ENCODE measurements around the gene PRKCZ. TPM values are rescaled to one million over a fixed set of nuclear protein-coding genes. Genes with fewer than 3 reads are reported as not detected.
"Not testable (repeated sequence)": the region's sequence is repeated elsewhere in the genome, so short reads cannot be mapped to it uniquely, and the experiment has no call there.

Gene PRKCZ
- total RNA-seq, 1 donor: 0.72 TPM

DNA sequence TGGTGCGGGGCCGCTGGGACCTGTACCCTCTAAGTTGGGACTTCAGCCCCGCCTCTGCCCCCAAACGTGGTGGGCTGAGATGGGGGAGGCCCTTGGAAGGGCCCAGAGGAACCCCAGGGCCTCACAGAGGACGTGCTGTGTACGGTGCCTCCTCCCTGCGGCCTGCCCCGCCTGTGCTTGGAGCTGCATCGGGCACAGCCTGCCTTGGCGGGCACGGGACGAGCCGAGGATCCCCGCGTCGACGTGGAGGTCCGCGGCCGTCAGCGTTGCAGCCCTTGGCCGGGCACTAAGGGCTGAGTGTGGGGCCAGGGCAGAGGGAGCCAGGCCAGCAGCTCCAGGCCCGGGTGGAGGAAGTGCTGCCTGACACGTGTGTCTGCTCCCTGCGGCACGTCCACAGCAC is 43.4 kb downstream of the PRKCZ start:
- no peaks in the 10 kb centered on the region for H3K27me3 ChIP-seq (ENCODE audit: insufficient read depth, low read length)
- no peak overlapping the region for H3K27ac ChIP-seq (ENCODE audit: low read depth, low read length)
- no peaks in the 10 kb centered on the region for H3K9me3 ChIP-seq (ENCODE audit: low read depth, low read length)
- H4K20me1 ChIP-seq (ENCODE audit: insufficient read depth, low read length): no peaks in the 10 kb centered on the region
- H3K4me2 ChIP-seq (ENCODE audit: insufficient read depth, low read length): no peak overlapping the region
- peaks cover 2% of the 10 kb centered on the region for H3K4me1 ChIP-seq (ENCODE audit: insufficient read depth, low read length)
- no peaks in the 10 kb centered on the region for H3K36me3 ChIP-seq (ENCODE audit: insufficient read depth, low read length)
- TF ChIP-seq, protein P1, sequence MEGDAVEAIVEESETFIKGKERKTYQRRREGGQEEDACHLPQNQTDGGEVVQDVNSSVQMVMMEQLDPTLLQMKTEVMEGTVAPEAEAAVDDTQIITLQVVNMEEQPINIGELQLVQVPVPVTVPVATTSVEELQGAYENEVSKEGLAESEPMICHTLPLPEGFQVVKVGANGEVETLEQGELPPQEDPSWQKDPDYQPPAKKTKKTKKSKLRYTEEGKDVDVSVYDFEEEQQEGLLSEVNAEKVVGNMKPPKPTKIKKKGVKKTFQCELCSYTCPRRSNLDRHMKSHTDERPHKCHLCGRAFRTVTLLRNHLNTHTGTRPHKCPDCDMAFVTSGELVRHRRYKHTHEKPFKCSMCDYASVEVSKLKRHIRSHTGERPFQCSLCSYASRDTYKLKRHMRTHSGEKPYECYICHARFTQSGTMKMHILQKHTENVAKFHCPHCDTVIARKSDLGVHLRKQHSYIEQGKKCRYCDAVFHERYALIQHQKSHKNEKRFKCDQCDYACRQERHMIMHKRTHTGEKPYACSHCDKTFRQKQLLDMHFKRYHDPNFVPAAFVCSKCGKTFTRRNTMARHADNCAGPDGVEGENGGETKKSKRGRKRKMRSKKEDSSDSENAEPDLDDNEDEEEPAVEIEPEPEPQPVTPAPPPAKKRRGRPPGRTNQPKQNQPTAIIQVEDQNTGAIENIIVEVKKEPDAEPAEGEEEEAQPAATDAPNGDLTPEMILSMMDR (IDR thresholded peaks at IDR 0.05; ENCODE audit: extremely low read depth, low read depth, low read length): no peak
- H3K79me2 ChIP-seq (ENCODE audit: insufficient read depth, low read length): no peaks in the 10 kb centered on the region
- DNase-seq (ENCODE audit: insufficient read length, low spot score, missing footprints): no peak
- H3K4me3 ChIP-seq (ENCODE audit: insufficient read depth, low read length): no peak overlapping the region
- no peak overlapping the region for H2AFZ ChIP-seq (ENCODE audit: low read length)

DNA sequence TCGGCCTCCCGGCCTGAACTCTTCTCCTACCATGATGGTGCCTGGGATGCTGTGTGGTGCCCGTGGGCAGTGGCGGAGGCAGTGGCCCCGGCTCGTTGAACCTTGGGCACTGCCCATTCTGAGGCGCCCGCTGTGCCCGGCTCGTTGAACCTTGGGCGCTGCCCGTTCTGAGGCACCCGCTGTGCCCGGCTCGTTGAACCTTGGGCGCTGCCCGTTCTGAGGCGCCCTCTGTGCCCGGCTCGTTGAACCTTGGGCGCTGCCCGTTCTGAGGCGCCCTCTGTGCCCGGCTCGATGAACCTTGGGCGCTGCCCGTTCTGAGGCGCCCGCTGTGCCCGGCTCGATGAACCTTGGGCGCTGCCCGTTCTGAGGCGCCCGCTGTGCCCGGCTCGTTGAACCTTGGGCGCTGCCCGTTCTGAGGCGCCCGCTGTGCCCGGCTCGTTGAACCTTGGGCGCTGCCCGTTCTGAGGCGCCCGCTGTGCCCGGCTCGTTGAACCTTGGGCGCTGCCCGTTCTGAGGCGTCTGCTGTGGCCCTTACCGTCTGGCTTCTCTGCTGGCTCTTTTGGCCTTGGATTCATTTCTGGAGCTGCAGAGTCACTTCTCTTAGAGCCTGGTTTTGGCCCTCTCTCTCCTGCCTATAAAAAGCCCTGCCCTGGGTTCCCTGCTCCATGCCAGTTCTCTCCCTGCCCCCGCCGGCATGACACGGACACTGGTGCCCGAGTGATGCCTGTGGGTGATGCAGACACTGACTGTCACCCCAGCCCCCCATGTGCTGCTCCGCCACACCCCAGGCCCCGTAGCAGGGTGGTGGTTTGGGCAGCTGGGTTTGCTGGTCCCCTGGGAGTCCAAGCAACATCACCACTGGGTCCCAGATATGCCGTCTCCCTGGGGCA is 44.3 kb downstream of the PRKCZ start:
- not testable (repeated sequence) for H3K4me2 ChIP-seq (ENCODE audit: insufficient read depth, low read length); H4K20me1 ChIP-seq (ENCODE audit: insufficient read depth, low read length); H3K27me3 ChIP-seq (ENCODE audit: insufficient read depth, low read length); H3K27ac ChIP-seq (ENCODE audit: low read depth, low read length); H3K4me3 ChIP-seq (ENCODE audit: insufficient read depth, low read length); H2AFZ ChIP-seq (ENCODE audit: low read length); DNase-seq (ENCODE audit: insufficient read length, low spot score, missing footprints); H3K36me3 ChIP-seq (ENCODE audit: insufficient read depth, low read length); H3K4me1 ChIP-seq (ENCODE audit: insufficient read depth, low read length); H3K79me2 ChIP-seq (ENCODE audit: insufficient read depth, low read length); H3K9me3 ChIP-seq (ENCODE audit: low read depth, low read length)

DNA sequence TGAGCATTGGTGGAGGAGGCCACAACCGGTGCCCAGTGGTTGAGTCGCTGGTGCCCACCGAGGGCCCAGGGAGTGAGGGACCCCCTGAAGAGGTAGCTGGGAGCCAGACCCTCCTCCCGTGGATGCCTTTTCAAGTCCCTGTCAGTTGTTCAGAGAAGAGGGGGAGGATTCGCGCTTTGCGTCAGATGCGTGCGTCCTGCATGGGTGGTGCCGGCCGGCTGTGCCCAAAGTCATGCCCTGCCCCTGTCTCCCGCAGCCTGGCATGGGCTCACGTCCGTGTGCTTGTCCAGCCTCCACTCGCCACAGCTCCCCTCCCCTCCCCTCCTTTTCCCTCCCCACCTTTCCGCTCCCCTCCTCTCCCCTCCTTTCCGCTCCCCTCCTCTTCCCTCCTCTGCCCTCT is 45.2 kb downstream of the PRKCZ start:
- no peak for DNase-seq (ENCODE audit: insufficient read length, low spot score, missing footprints)
- Histone ChIP-seq H3K4me2 (ENCODE audit: insufficient read depth, low read length) (no peak overlapping the region), H3K27ac (ENCODE audit: low read depth, low read length) (no peak overlapping the region), H3K9me3 (ENCODE audit: low read depth, low read length) (no peaks in the 10 kb centered on the region), H3K79me2 (ENCODE audit: insufficient read depth, low read length) (no peaks in the 10 kb centered on the region), H3K4me3 (ENCODE audit: insufficient read depth, low read length) (no peak overlapping the region), H4K20me1 (ENCODE audit: insufficient read depth, low read length) (no peaks in the 10 kb centered on the region), H2AFZ (ENCODE audit: low read length) (no peak overlapping the region), H3K27me3 (ENCODE audit: insufficient read depth, low read length) (no peaks in the 10 kb centered on the region), H3K36me3 (ENCODE audit: insufficient read depth, low read length) (no peaks in the 10 kb centered on the region), H3K4me1 (ENCODE audit: insufficient read depth, low read length) (peaks cover 9% of the 10 kb centered on the region)
- TF ChIP-seq, protein P1 (IDR thresholded peaks at IDR 0.05; ENCODE audit: extremely low read depth, low read depth, low read length): no peak

DNA sequence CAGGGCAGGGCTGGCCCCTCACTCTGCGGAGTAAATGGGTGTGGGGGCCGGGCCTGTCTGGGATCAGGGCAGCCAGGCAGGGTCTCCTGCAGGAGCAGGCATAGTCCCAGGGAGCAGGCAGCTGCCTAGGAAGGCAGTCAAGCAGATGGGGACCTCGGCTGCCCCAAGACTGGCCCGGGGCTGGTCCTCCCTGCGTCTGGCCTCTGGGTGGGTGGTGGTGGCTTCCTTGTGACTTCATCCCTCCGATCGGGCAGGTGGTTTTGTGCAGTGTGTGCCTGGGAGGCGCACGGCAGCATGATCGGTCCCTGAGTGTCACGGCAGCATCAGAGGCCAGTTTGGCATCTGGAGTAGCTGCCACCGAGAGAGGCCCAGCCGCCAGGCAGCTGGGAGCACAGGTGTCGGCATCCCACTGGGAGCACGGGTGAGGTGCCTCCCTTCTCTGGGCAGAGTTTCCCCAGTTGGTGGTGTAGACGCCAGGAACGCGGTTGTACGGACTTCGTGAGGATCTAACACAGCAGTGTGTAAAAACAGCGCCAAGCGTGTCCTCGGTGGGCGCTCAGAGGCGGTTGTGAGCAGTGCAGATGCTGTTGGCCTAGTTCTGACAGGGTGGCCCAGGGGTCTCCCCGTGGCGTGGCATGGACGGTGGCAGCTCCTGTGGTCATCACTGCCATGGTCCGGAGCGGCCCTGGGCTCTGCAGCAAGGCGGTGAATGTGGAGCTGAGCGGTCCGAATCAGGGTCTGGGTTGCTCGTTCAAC is 45.9 kb downstream of the PRKCZ start:
- Histone ChIP-seq H3K9me3 (ENCODE audit: low read depth, low read length) (no peaks in the 10 kb centered on the region), H3K27ac (ENCODE audit: low read depth, low read length) (no peak overlapping the region), H3K27me3 (ENCODE audit: insufficient read depth, low read length) (peaks cover 3% of the 10 kb centered on the region), H3K36me3 (ENCODE audit: insufficient read depth, low read length) (no peaks in the 10 kb centered on the region), H4K20me1 (ENCODE audit: insufficient read depth, low read length) (no peaks in the 10 kb centered on the region), H3K4me2 (ENCODE audit: insufficient read depth, low read length) (no peak overlapping the region), H3K4me1 (ENCODE audit: insufficient read depth, low read length) (peaks cover 10% of the 10 kb centered on the region), H3K4me3 (ENCODE audit: insufficient read depth, low read length) (no peak overlapping the region), H2AFZ (ENCODE audit: low read length) (no peak overlapping the region), H3K79me2 (ENCODE audit: insufficient read depth, low read length) (no peaks in the 10 kb centered on the region)
- DNase-seq (ENCODE audit: insufficient read length, low spot score, missing footprints): no peak
- TF ChIP-seq, protein P1 (IDR thresholded peaks at IDR 0.05; ENCODE audit: extremely low read depth, low read depth, low read length): no peak

Data from osteoblast (primary cell).